MM.1S (cell line): Measurements from ENCODE around the gene CCR2.

Experiments used
- DNase-seq: peaks from one replicate; pipeline ENCODE4 v3.0.0-alpha.2; 2015
- H2AFZ ChIP-seq: fragments of 300-600 bp; sonication (generic); 2 replicates; pipeline ENCODE4 v1.6.0; 2016; ENCODE audit warnings: antibody characterized with exemption, low read length
- H3F3A ChIP-seq: fragments of 300-600 bp; sonication (generic); 2 replicates; pipeline ENCODE4 v1.6.1; 2016; ENCODE audit warnings: mild to moderate bottlenecking, antibody characterized with exemption, low read length, moderate library complexity, mixed read lengths; ENCODE audit not compliant: insufficient read depth
- H3K27ac ChIP-seq: fragments of 300-600 bp; sonication (generic); 2 replicates; pipeline ENCODE4 v1.5.1; 2016; ENCODE audit warnings: mild to moderate bottlenecking, low read length
- H3K27me3 ChIP-seq: fragments of 300-600 bp; sonication (generic); replicated peaks from 2 replicates; pipeline ENCODE4 v1.6.0; 2016; ENCODE audit warnings: low read length; ENCODE audit not compliant: insufficient read depth
- H3K36me3 ChIP-seq: fragments of 300-600 bp; sonication (generic); replicated peaks from 2 replicates; pipeline ENCODE4 v1.6.1; 2016; ENCODE audit warnings: mild to moderate bottlenecking, low read length, mixed read lengths; ENCODE audit not compliant: insufficient read depth
- H3K4me1 ChIP-seq: fragments of 300-600 bp; sonication (generic); 2 replicates; pipeline ENCODE4 v1.6.1; 2016; ENCODE audit warnings: low read length, mixed read lengths
- H3K4me2 ChIP-seq: fragments of 300-600 bp; sonication (generic); 2 replicates; pipeline ENCODE4 v1.6.0; 2016; ENCODE audit warnings: low read depth, low read length
- H3K4me3 ChIP-seq: fragments of 300-600 bp; sonication (generic); 2 replicates; pipeline ENCODE4 v1.5.1; 2016; ENCODE audit warnings: low read length, mixed read lengths
- H3K79me2 ChIP-seq: fragments of 300-600 bp; sonication (generic); 2 replicates; pipeline ENCODE4 v1.6.1; 2016; ENCODE audit warnings: mixed run types, low read length, mixed read lengths
- H3K9ac ChIP-seq: fragments of 300-600 bp; sonication (generic); 2 replicates; pipeline ENCODE4 v1.6.1; 2016; ENCODE audit warnings: low read length, mixed read lengths
- H3K9me2 ChIP-seq: fragments of 300-600 bp; sonication (generic); replicated peaks from 2 replicates; pipeline ENCODE4 v1.6.1; 2016; ENCODE audit warnings: mild to moderate bottlenecking, low read length, mixed read lengths; ENCODE audit not compliant: insufficient read depth
- H3K9me3 ChIP-seq: fragments of 300-600 bp; sonication (generic); replicated peaks from 2 replicates; pipeline ENCODE4 v1.6.1; 2016; ENCODE audit warnings: mild to moderate bottlenecking, low read length, mixed read lengths; ENCODE audit not compliant: insufficient read depth
- H4K20me1 ChIP-seq: fragments of 300-600 bp; sonication (generic); 2 replicates; pipeline ENCODE4 v1.6.1; 2016; ENCODE audit warnings: mild to moderate bottlenecking, low read length, moderate library complexity, mixed read lengths; ENCODE audit not compliant: insufficient read depth
- CTCF ChIP-seq: fragments of 300-600 bp; sonication (generic); IDR thresholded peaks from 2 replicates; pipeline ENCODE4 v1.5.1; 2016; ENCODE audit warnings: antibody characterized with exemption, low read length, mixed read lengths
- EZH2 ChIP-seq: fragments of 300-600 bp; sonication (generic); optimal IDR thresholded peaks from 2 replicates; pipeline ENCODE3; 2017; ENCODE audit warnings: low read depth, mild to moderate bottlenecking, antibody characterized with exemption, low read length, mixed read lengths
- EZH2phosphoT487 ChIP-seq: fragments of 300-600 bp; sonication (generic); IDR thresholded peaks from 2 replicates; pipeline ENCODE4 v1.6.1; 2018; ENCODE audit warnings: antibody characterized with exemption, low read length

CCR2 gene

GRCh38 chr3:46314517-46314916, 39.4 kb upstream of the CCR2 start:
- Histone ChIP-seq H4K20me1 (no peaks in the 10 kb centered on the region), H2AFZ (no peak overlapping the region), H3K4me3 (no peak overlapping the region), H3K4me2 (peak overlapping the region; percentile 2; the same call in 1 of the 2 replicates), H3K36me3 (no peaks in the 10 kb centered on the region), H3K4me1 (peaks cover 17% of the 10 kb centered on the region), H3F3A (peaks cover 7% of the 10 kb centered on the region; the same call in 1 of the 2 replicates), H3K9me2 (no peaks in the 10 kb centered on the region), H3K9ac (no peak overlapping the region), H3K27ac (peak overlapping the region; percentile 34; the same call in 1 of the 2 replicates), H3K27me3 (no peaks in the 10 kb centered on the region), H3K9me3 (no peaks in the 10 kb centered on the region), H3K79me2 (no peaks in the 10 kb centered on the region)
- DNase-seq = peak; percentile 86
- TF ChIP-seq EZH2 (no peak), EZH2phosphoT487 (no peak), CTCF (no peak)

- H2AFZ ChIP-seq = no peak overlapping the region
- peaks cover 9% of the 10 kb centered on the region for H3F3A ChIP-seq
- H3K9me3 ChIP-seq = no peaks in the 10 kb centered on the region
- H4K20me1 ChIP-seq = no peaks in the 10 kb centered on the region
- TF ChIP-seq EZH2 (no peak), EZH2phosphoT487 (no peak), CTCF (no peak)
- DNase-seq = no peak
- no peaks in the 10 kb centered on the region for H3K27me3 ChIP-seq
- H3K9me2 ChIP-seq = no peaks in the 10 kb centered on the region
- no peak overlapping the region for H3K9ac ChIP-seq
- no peaks in the 10 kb centered on the region for H3K79me2 ChIP-seq
- peaks cover 22% of the 10 kb centered on the region for H3K4me1 ChIP-seq
- H3K4me3 ChIP-seq = no peak overlapping the region
- no peak overlapping the region for H3K27ac ChIP-seq
- no peak overlapping the region for H3K4me2 ChIP-seq
- no peaks in the 10 kb centered on the region for H3K36me3 ChIP-seq
These were observed 37.7 kb upstream of the CCR2 start for GRCh38 chr3:46316206-46316605.

GRCh38 chr3:46318207-46318927, 35.5 kb upstream of the CCR2 start:
- no peak for DNase-seq
- H3K4me1 ChIP-seq = peaks cover 41% of the 10 kb centered on the region

More at GRCh38 chr3:46318207-46318927, 35.5 kb upstream of the CCR2 start:
- Histone ChIP-seq H3K9me2 (no peaks in the 10 kb centered on the region), H3K4me2 (no peak overlapping the region), H3F3A (peaks cover 19% of the 10 kb centered on the region), H2AFZ (no peak overlapping the region), H4K20me1 (no peaks in the 10 kb centered on the region), H3K9me3 (no peaks in the 10 kb centered on the region), H3K36me3 (no peaks in the 10 kb centered on the region), H3K27ac (no peak overlapping the region), H3K4me3 (no peak overlapping the region), H3K79me2 (no peaks in the 10 kb centered on the region), H3K9ac (no peak overlapping the region), H3K27me3 (no peaks in the 10 kb centered on the region)
- no peak for TF ChIP-seq EZH2
- no peak for TF ChIP-seq EZH2phosphoT487
- TF ChIP-seq CTCF = no peak
